ENCODE data around the gene RFX4. TPM values are rescaled to one million over a fixed set of nuclear protein-coding genes. Genes with fewer than 3 reads are reported as not detected.
A peak's percentile ranks its signal among the peaks of the same experiment; 100 is the strongest.

RFX4 gene
- total and polyA plus RNA-seq, 9 of the 15 experiments (the other 6 are each of a cell fraction or from before 2014, with no cell fraction given), result not detected

DNA sequence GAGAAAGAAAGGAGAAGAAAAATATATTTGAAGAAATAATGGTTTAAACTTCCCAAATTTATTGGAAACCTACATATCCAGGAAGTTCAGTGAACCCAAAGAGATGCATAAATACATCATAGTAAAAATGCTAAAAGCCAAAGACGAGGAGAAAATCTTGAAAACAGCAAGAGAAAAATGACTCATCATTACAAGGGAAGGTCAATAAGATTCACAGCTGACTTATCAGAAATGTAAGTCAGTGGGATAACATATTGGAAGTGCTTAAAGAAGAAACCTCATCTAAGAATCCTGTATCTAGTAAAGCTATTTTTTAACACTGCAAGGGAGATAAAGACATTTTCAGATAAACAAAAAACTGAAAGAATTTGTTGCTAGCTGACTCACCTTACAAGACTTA, 211.6 kb downstream of the RFX4 start:
- CTCF ChIA-PET (ENCODE audit: low intra/inter-chr PET ratio), result no interaction called here
- no TSS peak for BruUV-seq (replicated peaks)
- TF ChIP-seq JUND (IDR thresholded peaks at IDR 0.05; ENCODE audit: borderline replicate concordance, low read depth, low read length), result peak; percentile 57; the same call in 1 of the 2 replicates
- peak; percentile 79 for TF ChIP-seq JUND (tag; IDR thresholded peaks at IDR 0.05; ENCODE audit: borderline replicate concordance, low read depth, low read length)
- TF ChIP-seq CTBP1 (IDR thresholded peaks at IDR 0.05; ENCODE audit: borderline replicate concordance), result no peak
- TF ChIP-seq NFIC (IDR thresholded peaks at IDR 0.05), result no peak
- TF ChIP-seq CBX3 (IDR thresholded peaks at IDR 0.05; ENCODE audit: borderline replicate concordance in 1 of 2, low read length in 2 of 2), result peak in 1 of 2 experiments; percentile 88; a peak in 1 of 3 replicates
- TF ChIP-seq ELF2 (CRISPR knock-in tag; IDR thresholded peaks at IDR 0.05), result no peak
- TF ChIP-seq RBM22 (IDR thresholded peaks at IDR 0.05; ENCODE audit: low read depth, low read length, poor library complexity, severe bottlenecking), result no peak
- TF ChIP-seq NR4A1 (CRISPR knock-in tag; IDR thresholded peaks at IDR 0.05), result no peak
- no peak for TF ChIP-seq NR4A1 (tag; IDR thresholded peaks at IDR 0.05)
- no peak for TF ChIP-seq PHF20 (IDR thresholded peaks at IDR 0.05; ENCODE audit: partially characterized antibody)
- TF ChIP-seq ZFP1 (CRISPR knock-in tag; IDR thresholded peaks at IDR 0.05), result no peak
- TF ChIP-seq, protein P1, sequence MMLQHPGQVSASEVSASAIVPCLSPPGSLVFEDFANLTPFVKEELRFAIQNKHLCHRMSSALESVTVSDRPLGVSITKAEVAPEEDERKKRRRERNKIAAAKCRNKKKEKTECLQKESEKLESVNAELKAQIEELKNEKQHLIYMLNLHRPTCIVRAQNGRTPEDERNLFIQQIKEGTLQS (IDR thresholded peaks at IDR 0.05), result peak; percentile 82
- TF ChIP-seq, protein P1 (CRISPR knock-in tag; conservative IDR thresholded peaks at IDR 0.05), result no peak
- TF ChIP-seq NFE2 (IDR thresholded peaks at IDR 0.05; ENCODE audit: low read depth), result peak; percentile 47; the same call in 1 of the 2 replicates
- TF ChIP-seq FOXA3 (CRISPR knock-in tag; conservative IDR thresholded peaks at IDR 0.05 in 1 of 2, IDR thresholded peaks at IDR 0.05 in 1 of 2), result no peak
- TF ChIP-seq SIN3B (IDR thresholded peaks at IDR 0.05; ENCODE audit: low read depth), result no peak
- TF ChIP-seq XRCC3 (IDR thresholded peaks at IDR 0.05), result no peak
- TF ChIP-seq HCFC1 (IDR thresholded peaks at IDR 0.05; ENCODE audit: low read depth, low read length), result no peak
- TF ChIP-seq FOSL1 (tag; conservative IDR thresholded peaks at IDR 0.05), result peak; percentile 59
- TF ChIP-seq, protein P2, sequence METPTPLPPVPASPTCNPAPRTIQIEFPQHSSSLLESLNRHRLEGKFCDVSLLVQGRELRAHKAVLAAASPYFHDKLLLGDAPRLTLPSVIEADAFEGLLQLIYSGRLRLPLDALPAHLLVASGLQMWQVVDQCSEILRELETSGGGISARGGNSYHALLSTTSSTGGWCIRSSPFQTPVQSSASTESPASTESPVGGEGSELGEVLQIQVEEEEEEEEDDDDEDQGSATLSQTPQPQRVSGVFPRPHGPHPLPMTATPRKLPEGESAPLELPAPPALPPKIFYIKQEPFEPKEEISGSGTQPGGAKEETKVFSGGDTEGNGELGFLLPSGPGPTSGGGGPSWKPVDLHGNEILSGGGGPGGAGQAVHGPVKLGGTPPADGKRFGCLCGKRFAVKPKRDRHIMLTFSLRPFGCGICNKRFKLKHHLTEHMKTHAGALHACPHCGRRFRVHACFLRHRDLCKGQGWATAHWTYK (CRISPR knock-in tag; IDR thresholded peaks at IDR 0.05), result no peak
- no peak for TF ChIP-seq ZNF232 (CRISPR knock-in tag; IDR thresholded peaks at IDR 0.05)
- TF ChIP-seq ZNF507 (tag; conservative IDR thresholded peaks at IDR 0.05), result no peak
- 0 out of 2 replicates have a peak, but pooled peaks have one; percentile 37 for TF ChIP-seq EHMT2 (IDR thresholded peaks at IDR 0.05)
- no peak for TF ChIP-seq ZBTB8A (IDR thresholded peaks at IDR 0.05; ENCODE audit: partially characterized antibody)
- no peak for TF ChIP-seq PHB (CRISPR knock-in tag; IDR thresholded peaks at IDR 0.05)
- TF ChIP-seq TRIM28 (IDR thresholded peaks at IDR 0.05), result peak; percentile 67; the same call in 1 of the 2 replicates
- TF ChIP-seq TRIM24 (IDR thresholded peaks at IDR 0.05), result peak; percentile 65 to 73

More for the DNA sequence above, 211.6 kb downstream of the RFX4 start:
- Histone ChIP-seq H3K9me3 (replicated peaks; ENCODE audit: control insufficient read depth, insufficient read depth, low read depth, low read length) (no peaks in the 10 kb centered on the region), H3K4me2 (ENCODE audit: insufficient read depth, low read length) (no peak overlapping the region), H3K27me3 (ENCODE audit: control insufficient read depth in 2 of 2, insufficient read depth in 2 of 2, low read length in 2 of 2) (no peaks in the 10 kb centered on the region), H3K9me1 (ENCODE audit: control insufficient read depth, insufficient read depth, low read length) (no peaks in the 10 kb centered on the region), H3K36me3 (ENCODE audit: control insufficient read depth, insufficient read depth, low read length) (peaks cover 3% of the 10 kb centered on the region; the same call in 2 of the 3 replicates), H3K27ac (ENCODE audit: extremely low read depth, low read depth, low read length) (no peak overlapping the region), H2AFZ (ENCODE audit: low read depth, low read length) (no peak overlapping the region), H4K20me1 (replicated peaks; ENCODE audit: control insufficient read depth, insufficient read depth, low read length) (no peaks in the 10 kb centered on the region), H3K9ac (ENCODE audit: insufficient read depth in 1 of 2, low read depth in 2 of 2, low read length in 2 of 2) (no peak overlapping the region), H3K4me3 (no peak overlapping the region), H3K4me1 (replicated peaks in 1 of 2; ENCODE audit: control insufficient read depth in 2 of 2, insufficient read depth in 2 of 2, low read length in 2 of 2) (no peaks in the 10 kb centered on the region; a peak in 1 of 5 replicates), H3K79me2 (ENCODE audit: control insufficient read depth, insufficient read depth, low read length) (no peaks in the 10 kb centered on the region)
- ATAC-seq (no peak), DNase-seq (ENCODE audit: extremely low read depth in 1 of 4, low spot score in 3 of 4) (peak in 2 of 4 experiments; percentile 11 to 20), FAIRE-seq (no peak)
- intact Hi-C loops (cut with micrococcal nuclease), result no loop called here
- in situ Hi-C loops (cut with MboI), result no loop called here
- 10% methylated on average over 1 of the region's 1 CpG for WGBS (ENCODE audit: insufficient coverage, low coverage, missing lambda C conversion rate)
- POLR2A ChIA-PET, result no interaction called here
